ENCODE results near the gene SLC18A3. TPM values are rescaled to one million over a fixed set of nuclear protein-coding genes. Genes with fewer than 3 reads are reported as not detected.
A peak's percentile ranks its signal among the peaks of the same experiment; 100 is the strongest.

The SLC18A3 gene
- total RNA-seq, 1 experiment from 2014 or later, result not detected

DNA sequence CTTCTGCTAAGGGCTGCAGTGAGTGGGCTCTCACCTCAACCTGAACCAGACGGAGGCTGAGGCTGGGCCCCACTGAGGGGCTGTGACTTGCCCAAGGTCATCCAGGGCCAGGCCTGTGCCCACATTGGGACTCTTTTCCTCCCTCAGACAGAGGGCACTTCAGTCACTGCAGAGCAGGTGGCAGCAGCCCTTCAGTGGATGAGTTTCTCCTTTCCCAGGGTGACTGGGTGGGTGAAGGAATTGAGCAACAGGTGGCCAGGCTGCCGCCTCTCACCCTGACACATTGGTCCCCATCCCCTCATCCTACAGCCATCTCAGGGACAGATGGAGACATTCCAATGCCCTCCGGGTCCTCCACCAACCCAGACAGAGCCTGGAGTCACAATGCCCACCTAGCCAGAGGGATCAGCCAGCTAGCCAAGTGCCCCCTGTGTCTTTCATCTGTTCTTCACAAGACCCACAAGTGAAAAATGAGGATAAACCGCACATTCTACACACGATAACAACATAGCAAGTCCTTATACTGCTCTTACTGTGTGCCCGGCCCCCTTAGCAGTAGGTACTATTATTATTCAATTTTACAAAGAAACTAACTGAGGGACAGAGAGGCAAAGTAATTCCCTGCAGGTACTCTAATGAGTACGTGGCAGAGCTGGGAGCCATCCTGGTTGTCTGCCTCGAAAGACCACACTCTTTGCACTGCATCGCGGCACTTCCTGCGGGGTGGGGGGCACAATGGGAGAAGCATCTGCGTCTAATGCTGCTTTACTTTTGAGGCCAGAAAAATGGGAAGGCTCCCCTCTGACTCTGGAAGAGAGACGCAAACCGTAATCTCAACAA lies 1.7 kb upstream of the SLC18A3 start:
- Mint-ChIP-seq H3K36me3 (ENCODE audit: insufficient read depth in 1 of 3, low read depth in 3 of 3) (no peaks in the 10 kb centered on the region; a peak in 1 of 7 replicates), H3K4me1 (peaks cover 23 to 38% of the 10 kb centered on the region in 2 experiments), H3K27ac (no peak overlapping the region), H3K9me3 (peaks cover 2 to 12% of the 10 kb centered on the region in 2 experiments; a peak in 4 of 5 replicates), H3K4me3 (peak overlapping the region; percentile 38 to 81), H3K27me3 (ENCODE audit: low read depth) (peaks cover 99% of the 10 kb centered on the region)
- H2BK5ac ChIP-seq (ENCODE audit: insufficient read length, low read length), result no peak overlapping the region
- H2BK15ac ChIP-seq (ENCODE audit: low read depth, low read length), result no peak overlapping the region
- no peak overlapping the region for H4K8ac ChIP-seq (replicated peaks; ENCODE audit: insufficient read length, low read depth, low read length)
- H4K5ac ChIP-seq (ENCODE audit: insufficient read length, low read depth, low read length), result no peak overlapping the region
- no peak overlapping the region for H3T11ph ChIP-seq (ENCODE audit: low read length)
- H2BK120ac ChIP-seq (ENCODE audit: low read depth, low read length, poor library complexity, severe bottlenecking), result no peak overlapping the region
- no peak overlapping the region for H2BK12ac ChIP-seq (ENCODE audit: insufficient read length, low read depth, low read length)
- no peak overlapping the region for H3K14ac ChIP-seq (ENCODE audit: insufficient read depth, low read length)
- no peak overlapping the region for H2AFZ ChIP-seq (ENCODE audit: low read length)
- TF ChIP-seq, protein P1, sequence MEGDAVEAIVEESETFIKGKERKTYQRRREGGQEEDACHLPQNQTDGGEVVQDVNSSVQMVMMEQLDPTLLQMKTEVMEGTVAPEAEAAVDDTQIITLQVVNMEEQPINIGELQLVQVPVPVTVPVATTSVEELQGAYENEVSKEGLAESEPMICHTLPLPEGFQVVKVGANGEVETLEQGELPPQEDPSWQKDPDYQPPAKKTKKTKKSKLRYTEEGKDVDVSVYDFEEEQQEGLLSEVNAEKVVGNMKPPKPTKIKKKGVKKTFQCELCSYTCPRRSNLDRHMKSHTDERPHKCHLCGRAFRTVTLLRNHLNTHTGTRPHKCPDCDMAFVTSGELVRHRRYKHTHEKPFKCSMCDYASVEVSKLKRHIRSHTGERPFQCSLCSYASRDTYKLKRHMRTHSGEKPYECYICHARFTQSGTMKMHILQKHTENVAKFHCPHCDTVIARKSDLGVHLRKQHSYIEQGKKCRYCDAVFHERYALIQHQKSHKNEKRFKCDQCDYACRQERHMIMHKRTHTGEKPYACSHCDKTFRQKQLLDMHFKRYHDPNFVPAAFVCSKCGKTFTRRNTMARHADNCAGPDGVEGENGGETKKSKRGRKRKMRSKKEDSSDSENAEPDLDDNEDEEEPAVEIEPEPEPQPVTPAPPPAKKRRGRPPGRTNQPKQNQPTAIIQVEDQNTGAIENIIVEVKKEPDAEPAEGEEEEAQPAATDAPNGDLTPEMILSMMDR (conservative IDR thresholded peaks at IDR 0.05), result no peak
- H2BK20ac ChIP-seq (ENCODE audit: low read depth, low read length, poor library complexity, severe bottlenecking), result no peak overlapping the region
- no peaks in the 10 kb centered on the region for H3K9me3 ChIP-seq (ENCODE audit: control insufficient read depth, low read depth, low read length)
- H3K18ac ChIP-seq (ENCODE audit: insufficient read length, low read depth, low read length), result no peak overlapping the region
- H3K56ac ChIP-seq (ENCODE audit: insufficient read length, low read depth, low read length), result no peak overlapping the region
- no peak overlapping the region for H2AK5ac ChIP-seq (ENCODE audit: insufficient read length, low read length)
- no CpG with 5 or more reads among the region's 14 CpGs for WGBS (ENCODE audit: extremely low coverage, insufficient read length, low lambda C conversion rate)
- no peak overlapping the region for H3K23ac ChIP-seq (ENCODE audit: insufficient read length, low read depth, low read length)
- H3K27me3 ChIP-seq (ENCODE audit: insufficient read depth, low read length), result peaks cover 61% of the 10 kb centered on the region
- H3K4ac ChIP-seq (ENCODE audit: low read depth, low read length), result no peak overlapping the region
- H4K91ac ChIP-seq (ENCODE audit: insufficient read length, low read depth, low read length), result no peak overlapping the region
- no peak overlapping the region for H3K9ac ChIP-seq (ENCODE audit: extremely low read depth, insufficient read length, low read length)
- peak; percentile 17 for DNase-seq
- H3K27ac ChIP-seq (ENCODE audit: insufficient read length, low read depth, low read length), result no peak overlapping the region
- peaks cover 2% of the 10 kb centered on the region for H4K20me1 ChIP-seq (ENCODE audit: control insufficient read depth, insufficient read depth, insufficient read length)
- H3K4me1 ChIP-seq (ENCODE audit: insufficient read depth, low read length), result no peaks in the 10 kb centered on the region; the same call in 1 of the 2 replicates
- H3K4me2 ChIP-seq (ENCODE audit: insufficient read depth, insufficient read length, low read length), result peak overlapping the region; percentile 36
- no peaks in the 10 kb centered on the region for H3K79me2 ChIP-seq (ENCODE audit: insufficient read depth, low read length)
- H3K23me2 ChIP-seq (ENCODE audit: insufficient read length, low read depth, low read length, poor library complexity, severe bottlenecking), result peaks cover 25% of the 10 kb centered on the region
- no peaks in the 10 kb centered on the region for H3K79me1 ChIP-seq (ENCODE audit: insufficient read depth, low read depth, low read length, poor library complexity, severe bottlenecking)

All from H9 (cell line).